ENCODE measurements around the gene VPS50.

The VPS50 gene

GRCh38 chr7:93211228-93211818, 20.8 kb upstream of the VPS50 start:
- Histone ChIP-seq H3K4me2 (ENCODE audit: low read depth, low read length) (peak overlapping the region; percentile 28; the same call in 1 of the 2 replicates), H3F3A (ENCODE audit: insufficient read depth, low read length) (no peaks in the 10 kb centered on the region), H4K20me1 (ENCODE audit: insufficient read depth, low read length) (no peaks in the 10 kb centered on the region), H2AFZ (ENCODE audit: low read length) (0 out of 2 replicates have a peak overlapping the region, but pooled peaks have one; percentile 39), H3K9ac (ENCODE audit: low read length) (no peak overlapping the region), H3K27me3 (replicated peaks; ENCODE audit: insufficient read depth, low read length) (no peaks in the 10 kb centered on the region), H3K4me1 (ENCODE audit: low read length) (peaks cover 8% of the 10 kb centered on the region; the same call in 1 of the 2 replicates), H3K9me2 (replicated peaks; ENCODE audit: insufficient read depth, low read length) (no peaks in the 10 kb centered on the region), H3K9me3 (replicated peaks; ENCODE audit: insufficient read depth, low read length) (no peaks in the 10 kb centered on the region), H3K4me3 (ENCODE audit: low read length) (no peak overlapping the region), H3K79me2 (ENCODE audit: low read length) (no peaks in the 10 kb centered on the region), H3K36me3 (replicated peaks; ENCODE audit: insufficient read depth, low read length) (no peaks in the 10 kb centered on the region), H3K27ac (ENCODE audit: low read length) (no peak overlapping the region)
- no peak for DNase-seq
- TF ChIP-seq, protein P1, sequence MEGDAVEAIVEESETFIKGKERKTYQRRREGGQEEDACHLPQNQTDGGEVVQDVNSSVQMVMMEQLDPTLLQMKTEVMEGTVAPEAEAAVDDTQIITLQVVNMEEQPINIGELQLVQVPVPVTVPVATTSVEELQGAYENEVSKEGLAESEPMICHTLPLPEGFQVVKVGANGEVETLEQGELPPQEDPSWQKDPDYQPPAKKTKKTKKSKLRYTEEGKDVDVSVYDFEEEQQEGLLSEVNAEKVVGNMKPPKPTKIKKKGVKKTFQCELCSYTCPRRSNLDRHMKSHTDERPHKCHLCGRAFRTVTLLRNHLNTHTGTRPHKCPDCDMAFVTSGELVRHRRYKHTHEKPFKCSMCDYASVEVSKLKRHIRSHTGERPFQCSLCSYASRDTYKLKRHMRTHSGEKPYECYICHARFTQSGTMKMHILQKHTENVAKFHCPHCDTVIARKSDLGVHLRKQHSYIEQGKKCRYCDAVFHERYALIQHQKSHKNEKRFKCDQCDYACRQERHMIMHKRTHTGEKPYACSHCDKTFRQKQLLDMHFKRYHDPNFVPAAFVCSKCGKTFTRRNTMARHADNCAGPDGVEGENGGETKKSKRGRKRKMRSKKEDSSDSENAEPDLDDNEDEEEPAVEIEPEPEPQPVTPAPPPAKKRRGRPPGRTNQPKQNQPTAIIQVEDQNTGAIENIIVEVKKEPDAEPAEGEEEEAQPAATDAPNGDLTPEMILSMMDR (IDR thresholded peaks at IDR 0.05; ENCODE audit: low read length), result no peak
- TF ChIP-seq EZH2 (optimal IDR thresholded peaks at IDR 0.05; ENCODE audit: low read depth, low read length), result no peak
- TF ChIP-seq EZH2phosphoT487 (IDR thresholded peaks at IDR 0.05; ENCODE audit: low read length), result no peak

DNA sequence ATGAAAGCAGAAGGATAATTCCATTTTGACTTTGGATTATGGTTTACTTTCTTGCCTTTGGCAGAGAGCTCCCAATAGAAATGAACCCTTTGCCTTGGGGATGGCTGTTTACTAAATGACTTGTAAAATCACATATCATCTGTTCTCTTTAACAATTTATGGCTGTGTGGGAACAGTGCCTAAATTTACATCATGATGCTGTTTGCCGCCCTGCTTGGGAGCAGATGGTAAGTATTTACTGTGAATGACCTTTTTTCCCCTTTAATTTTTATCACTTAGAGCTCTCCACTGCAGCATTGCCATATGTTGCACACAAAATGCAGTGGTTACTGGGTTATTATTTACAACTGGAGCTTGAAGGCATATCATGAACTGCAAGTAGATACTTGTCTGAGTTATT, 19.3 kb upstream of the VPS50 start:
- Histone ChIP-seq H3K9me3 (replicated peaks; ENCODE audit: insufficient read depth, low read length) (no peaks in the 10 kb centered on the region), H3K27ac (ENCODE audit: low read length) (no peak overlapping the region), H3K79me2 (ENCODE audit: low read length) (no peaks in the 10 kb centered on the region), H3F3A (ENCODE audit: insufficient read depth, low read length) (no peaks in the 10 kb centered on the region), H3K36me3 (replicated peaks; ENCODE audit: insufficient read depth, low read length) (no peaks in the 10 kb centered on the region), H3K9ac (ENCODE audit: low read length) (no peak overlapping the region), H2AFZ (ENCODE audit: low read length) (no peak overlapping the region), H3K9me2 (replicated peaks; ENCODE audit: insufficient read depth, low read length) (no peaks in the 10 kb centered on the region), H3K27me3 (replicated peaks; ENCODE audit: insufficient read depth, low read length) (no peaks in the 10 kb centered on the region), H4K20me1 (ENCODE audit: insufficient read depth, low read length) (no peaks in the 10 kb centered on the region), H3K4me2 (ENCODE audit: low read depth, low read length) (no peak overlapping the region), H3K4me1 (ENCODE audit: low read length) (peaks cover 8% of the 10 kb centered on the region; the same call in 1 of the 2 replicates), H3K4me3 (ENCODE audit: low read length) (no peak overlapping the region)
- TF ChIP-seq, protein P1 (IDR thresholded peaks at IDR 0.05; ENCODE audit: low read length), result no peak
- TF ChIP-seq EZH2 (optimal IDR thresholded peaks at IDR 0.05; ENCODE audit: low read depth, low read length), result no peak
- TF ChIP-seq EZH2phosphoT487 (IDR thresholded peaks at IDR 0.05; ENCODE audit: low read length), result no peak
- no peak for DNase-seq

GRCh38 chr7:93218997-93219827, 13.0 kb upstream of the VPS50 start:
- Histone ChIP-seq H3K36me3 (replicated peaks; ENCODE audit: insufficient read depth, low read length) (no peaks in the 10 kb centered on the region), H3K79me2 (ENCODE audit: low read length) (no peaks in the 10 kb centered on the region), H3K4me1 (ENCODE audit: low read length) (no peaks in the 10 kb centered on the region), H3K4me2 (ENCODE audit: low read depth, low read length) (no peak overlapping the region), H4K20me1 (ENCODE audit: insufficient read depth, low read length) (no peaks in the 10 kb centered on the region), H3K4me3 (ENCODE audit: low read length) (no peak overlapping the region), H3K27ac (ENCODE audit: low read length) (no peak overlapping the region), H3K9ac (ENCODE audit: low read length) (no peak overlapping the region), H3K9me2 (replicated peaks; ENCODE audit: insufficient read depth, low read length) (no peaks in the 10 kb centered on the region), H3K9me3 (replicated peaks; ENCODE audit: insufficient read depth, low read length) (no peaks in the 10 kb centered on the region), H3F3A (ENCODE audit: insufficient read depth, low read length) (no peaks in the 10 kb centered on the region), H2AFZ (ENCODE audit: low read length) (no peak overlapping the region), H3K27me3 (replicated peaks; ENCODE audit: insufficient read depth, low read length) (no peaks in the 10 kb centered on the region)
- TF ChIP-seq, protein P1 (IDR thresholded peaks at IDR 0.05; ENCODE audit: low read length), result no peak
- TF ChIP-seq EZH2 (optimal IDR thresholded peaks at IDR 0.05; ENCODE audit: low read depth, low read length), result no peak
- DNase-seq, result no peak

Measured in MM.1S (cell line).